Sigmoid colon (tissue), 7 donors: ENCODE results near the gene SERPINF2. TPM values are rescaled to one million over a fixed set of nuclear protein-coding genes. Genes with fewer than 3 reads are reported as not detected.

Source experiments
- DNase-seq: peaks from one replicate; pipeline ENCODE4 v3.0.0-alpha.2; 2019
- H3K27ac ChIP-seq, 4 donors: fragments of 200-600 bp; sonication (generic); one replicate each; pipeline ENCODE4 v1.5.1; 2016 to 2019; ENCODE audit warnings: mild to moderate bottlenecking in 1 of 4
- H3K27me3 ChIP-seq, 3 donors: fragments of 200-600 bp; sonication (generic); one replicate each; pipeline ENCODE4 v1.5.1; 2019; ENCODE audit warnings: mild to moderate bottlenecking in 1 of 3
- H3K36me3 ChIP-seq, 4 donors: fragments of 200-600 bp; sonication (generic); one replicate each; pipeline ENCODE4 v1.5.1; 2016 to 2019
- H3K4me1 ChIP-seq, 4 donors: fragments of 200-600 bp; sonication (generic); one replicate each; pipeline ENCODE4 v1.5.1; 2017 to 2019
- H3K4me3 ChIP-seq, 4 donors: fragments of 200-600 bp; sonication (generic); one replicate each; pipeline ENCODE4 v1.5.1; 2017 to 2019; ENCODE audit warnings: mild to moderate bottlenecking in 2 of 4, moderate library complexity in 1 of 4
- H3K9me3 ChIP-seq, 4 donors: fragments of 200-600 bp in 3 of 4; sonication (generic) in 3 of 4; one replicate each; pipeline versions ENCODE4 v1.5.1 to v1.6.1; 2013 to 2019
- EP300 ChIP-seq, 4 donors: sonication (generic); formaldehyde crosslinking; IDR thresholded peaks; one replicate each; pipeline ENCODE4 v1.6.1; 2017; ENCODE audit warnings: antibody characterized with exemption in 4 of 4
- POLR2A ChIP-seq, 2 donors: fragments of 450-650 bp; IDR thresholded peaks; one replicate each; pipeline ENCODE4 v1.6.1; 2016; ENCODE audit warnings: antibody characterized with exemption in 2 of 2, mild to moderate bottlenecking in 2 of 2, moderate library complexity in 2 of 2
- POLR2AphosphoS5 ChIP-seq, 4 donors: sonication (generic); formaldehyde crosslinking; IDR thresholded peaks; one replicate each; pipeline ENCODE4 v1.6.1; 2017; ENCODE audit warnings: antibody characterized with exemption in 4 of 4
- WGBS, 2 donors: extraction: QIAGEN DNeasy Blood & Tissue Kit; methylation state at CpG; one replicate each; pipeline ENCODE4 v1.1.7; 2013; 5-methylcytosine and 5-hydroxymethylcytosine counted together
- intact Hi-C: fragments of 100-400 bp; cut with DNase I; formaldehyde crosslinking; loops from one replicate; pipeline ENCODE4 v1.15.1; 2023
- polyA plus RNA-seq, 3 donors: library from polyadenylated mRNA; stranded (reverse); fragments of 200-250 nt; gene quantifications; one replicate each; pipeline ENCODE4 v1.2.3, GENCODE V29; 2013
- total RNA-seq, 4 donors: library from RNA; depleted of rRNA; stranded (reverse); fragments of >200 nt; gene quantifications; one replicate each; pipeline ENCODE4 v1.1.0, GENCODE V29; 2016
- TF ChIP-seq, protein P1 (sequence below), 4 experiments: fragments of 450-650 bp in 3 of 4; fragments of 200-600 bp in 1 of 4; IDR thresholded peaks; one replicate each; pipeline ENCODE4 v1.5.1; 2016 to 2019; ENCODE audit warnings: antibody characterized with exemption in 4 of 4, mild to moderate bottlenecking in 3 of 4, moderate library complexity in 2 of 4
- donor health status: healthy with polysubstance abuse.
- donor health status: Bipolar disorder and iron deficiency.
- donor health status: healthy.

The SERPINF2 gene
- total and polyA plus RNA-seq, 7 donors, result 0.69 to 12.9 (median 3.8) TPM

DNA sequence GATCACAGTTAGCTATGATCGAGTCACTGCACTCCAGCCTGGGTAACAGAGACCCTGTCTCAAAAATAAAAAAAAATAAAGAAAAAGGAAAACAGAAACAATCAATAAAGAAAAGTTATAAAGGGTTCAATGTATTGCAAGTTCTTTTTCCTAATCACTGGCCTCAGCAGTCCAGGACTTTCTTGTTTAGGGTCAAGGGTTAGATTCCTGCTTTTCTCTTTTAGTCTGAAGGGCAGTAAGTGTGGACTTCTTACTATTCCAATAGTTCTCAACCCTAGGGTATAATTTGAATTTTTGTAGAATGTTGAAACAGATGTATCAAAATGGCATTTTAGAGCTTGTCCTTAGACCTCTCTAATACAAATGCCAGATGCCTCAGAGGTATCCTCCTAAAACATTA is 59.8 kb downstream of the SERPINF2 start:
- 100% methylated on average over 1 of the region's 1 CpG for WGBS, 2 donors
- intact Hi-C loops, result no loop called here
- Histone ChIP-seq H3K4me1 (peaks cover 0 to 6% (median 4%) of the 10 kb centered on the region in 4 donors), H3K9me3 (no peaks in the 10 kb centered on the region), H3K36me3 (peaks cover 0 to 46% (median 14%) of the 10 kb centered on the region in 4 donors), H3K27me3 (no peaks in the 10 kb centered on the region), H3K27ac (no peak overlapping the region), H3K4me3 (no peak overlapping the region)
- no peak for DNase-seq
- TF ChIP-seq POLR2AphosphoS5 (IDR thresholded peaks at IDR 0.05) (no peak), EP300 (IDR thresholded peaks at IDR 0.05) (no peak), POLR2A (IDR thresholded peaks at IDR 0.05) (no peak)
- TF ChIP-seq, protein P1, sequence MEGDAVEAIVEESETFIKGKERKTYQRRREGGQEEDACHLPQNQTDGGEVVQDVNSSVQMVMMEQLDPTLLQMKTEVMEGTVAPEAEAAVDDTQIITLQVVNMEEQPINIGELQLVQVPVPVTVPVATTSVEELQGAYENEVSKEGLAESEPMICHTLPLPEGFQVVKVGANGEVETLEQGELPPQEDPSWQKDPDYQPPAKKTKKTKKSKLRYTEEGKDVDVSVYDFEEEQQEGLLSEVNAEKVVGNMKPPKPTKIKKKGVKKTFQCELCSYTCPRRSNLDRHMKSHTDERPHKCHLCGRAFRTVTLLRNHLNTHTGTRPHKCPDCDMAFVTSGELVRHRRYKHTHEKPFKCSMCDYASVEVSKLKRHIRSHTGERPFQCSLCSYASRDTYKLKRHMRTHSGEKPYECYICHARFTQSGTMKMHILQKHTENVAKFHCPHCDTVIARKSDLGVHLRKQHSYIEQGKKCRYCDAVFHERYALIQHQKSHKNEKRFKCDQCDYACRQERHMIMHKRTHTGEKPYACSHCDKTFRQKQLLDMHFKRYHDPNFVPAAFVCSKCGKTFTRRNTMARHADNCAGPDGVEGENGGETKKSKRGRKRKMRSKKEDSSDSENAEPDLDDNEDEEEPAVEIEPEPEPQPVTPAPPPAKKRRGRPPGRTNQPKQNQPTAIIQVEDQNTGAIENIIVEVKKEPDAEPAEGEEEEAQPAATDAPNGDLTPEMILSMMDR (IDR thresholded peaks at IDR 0.05), result no peak

DNA sequence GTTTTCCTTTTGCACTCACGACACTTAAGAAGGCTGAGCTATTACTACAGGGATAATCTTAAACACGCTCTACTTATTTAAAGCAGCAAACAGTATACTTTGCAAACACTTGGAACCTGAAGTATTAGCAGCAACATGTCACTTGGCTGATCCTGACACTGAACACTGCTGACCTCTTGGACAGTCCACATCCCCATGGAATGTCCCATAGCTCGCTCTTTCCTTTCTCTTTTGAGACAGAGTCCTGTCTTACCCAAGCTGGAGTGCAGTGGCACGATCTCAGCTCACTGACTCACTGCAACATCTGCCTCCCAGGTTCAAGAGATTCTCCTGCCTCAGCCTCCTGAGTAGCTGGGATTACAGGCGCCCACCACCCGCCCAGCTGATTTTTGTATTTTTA is 60.6 kb downstream of the SERPINF2 start:
- Histone ChIP-seq H3K27me3 (no peaks in the 10 kb centered on the region), H3K27ac (no peak overlapping the region), H3K9me3 (no peaks in the 10 kb centered on the region), H3K36me3 (peaks cover 0 to 46% (median 14%) of the 10 kb centered on the region in 4 donors), H3K4me1 (no peaks in the 10 kb centered on the region), H3K4me3 (no peak overlapping the region)
- intact Hi-C loops, result no loop called here
- WGBS, 2 donors, result 85 to 96% methylated on average over 6 of the region's 6 CpGs
- TF ChIP-seq, protein P1 (IDR thresholded peaks at IDR 0.05), result no peak
- DNase-seq, result peak; percentile 15

Other genes with a start within 250 kb of the SERPINF2 start
- gene INPP5K, start 226.3 kb upstream of the SERPINF2 start, total RNA-seq, result 10 to 100 TPM; 41.0 to 66.5 (median 58.7) TPM
- 10 to 100 TPM; 25.7 to 33.1 (median 31.2) TPM for gene INPP5K, start 226.3 kb upstream of the SERPINF2 start, polyA plus RNA-seq
- gene PITPNA, start 180.1 kb upstream of the SERPINF2 start, total RNA-seq, result 10 to 100 TPM; 28.5 to 45.1 (median 34.4) TPM
- 10 to 100 TPM; 33.8 to 41.9 (median 37.8) TPM for gene PITPNA, start 180.1 kb upstream of the SERPINF2 start, polyA plus RNA-seq
- 1 to 10 TPM; 7.1 to 9.2 (median 7.9) TPM for gene SLC43A2, start 114.0 kb upstream of the SERPINF2 start, total RNA-seq
- 10 to 100 TPM in 1 of 3 donors, 1 to 10 TPM in 2; 2.4 to 16.5 (median 4.4) TPM for gene SLC43A2, start 114.0 kb upstream of the SERPINF2 start, polyA plus RNA-seq
- gene SCARF1, start 97.1 kb upstream of the SERPINF2 start, total RNA-seq, result 10 to 100 TPM in 1 of 4 donors, 1 to 10 TPM in 3; 4.3 to 10.2 (median 5.9) TPM
- 1 to 10 TPM; 2.1 to 7.5 (median 2.4) TPM for gene SCARF1, start 97.1 kb upstream of the SERPINF2 start, polyA plus RNA-seq
- gene RILP, start 93.0 kb upstream of the SERPINF2 start, total RNA-seq, result 10 to 100 TPM; 13.6 to 33.0 (median 19.0) TPM
- gene RILP, start 93.0 kb upstream of the SERPINF2 start, polyA plus RNA-seq, result 10 to 100 TPM; 28.5 to 40.5 (median 37.8) TPM
- 100 to 1,000 TPM; 115 to 155 (median 125) TPM for gene PRPF8, start 58.0 kb upstream of the SERPINF2 start, total RNA-seq
- 10 to 100 TPM; 25.9 to 92.8 (median 34.2) TPM for gene PRPF8, start 58.0 kb upstream of the SERPINF2 start, polyA plus RNA-seq
- 1 to 10 TPM; 2.6 to 5.4 (median 4.1) TPM for gene TLCD2, start 32.5 kb upstream of the SERPINF2 start, total RNA-seq
- 10 to 100 TPM in 1 of 3 donors, 1 to 10 TPM in 2; 7.2 to 23.2 (median 9.2) TPM for gene TLCD2, start 32.5 kb upstream of the SERPINF2 start, polyA plus RNA-seq
- gene WDR81, start 18.2 kb upstream of the SERPINF2 start, total RNA-seq, result 10 to 100 TPM; 21.8 to 49.3 (median 28.2) TPM
- gene WDR81, start 18.2 kb upstream of the SERPINF2 start, polyA plus RNA-seq, result 10 to 100 TPM in 1 of 3 donors, 1 to 10 TPM in 2; 6.6 to 29.3 (median 7.4) TPM
- 100 to 1,000 TPM; 275 to 539 (median 352) TPM for gene SERPINF1, start 19.2 kb downstream of the SERPINF2 start, total RNA-seq
- 100 to 1,000 TPM in 2 of 3 donors, 10 to 100 TPM in 1; 77.7 to 124 (median 112) TPM for gene SERPINF1, start 19.2 kb downstream of the SERPINF2 start, polyA plus RNA-seq
- 10 to 100 TPM; 14.3 to 19.1 (median 17.1) TPM for gene SMYD4, start 87.0 kb downstream of the SERPINF2 start, total RNA-seq
- gene SMYD4, start 87.0 kb downstream of the SERPINF2 start, polyA plus RNA-seq, result 1 to 10 TPM; 2.4 to 8.8 (median 2.5) TPM
- gene RPA1, start 87.1 kb downstream of the SERPINF2 start, total RNA-seq, result 10 to 100 TPM; 27.8 to 46.8 (median 31.1) TPM
- 10 to 100 TPM; 16.2 to 35.2 (median 27.6) TPM for gene RPA1, start 87.1 kb downstream of the SERPINF2 start, polyA plus RNA-seq